8988T (cell line): Measurements from ENCODE around the gene PRXL2B.
A peak's percentile ranks its signal among the peaks of the same experiment; 100 is the strongest.
"Not testable (repeated sequence)": the region's sequence is repeated elsewhere in the genome, so short reads cannot be mapped to it uniquely, and the experiment has no call there.

Source experiments
- DNase-seq: peaks from one replicate; pipeline ENCODE4 v3.0.0; 2011

PRXL2B gene

GRCh38 chr1:2551544-2551943 is 35.0 kb upstream of the PRXL2B start:
- not testable (repeated sequence) for DNase-seq

GRCh38 chr1:2552189-2552588 is 34.4 kb upstream of the PRXL2B start:
- DNase-seq: no peak

- not testable (repeated sequence) for DNase-seq
These were observed 33.5 kb upstream of the PRXL2B start for GRCh38 chr1:2553076-2553475.

- no peak for DNase-seq
These were observed 32.5 kb upstream of the PRXL2B start for GRCh38 chr1:2553871-2554620.

- DNase-seq: no peak
These were observed 31.8 kb upstream of the PRXL2B start for GRCh38 chr1:2554621-2555387.

GRCh38 chr1:2555634-2556276 is 30.8 kb upstream of the PRXL2B start:
- DNase-seq: no peak

- DNase-seq: peak; percentile 71
These were observed 30.3 kb upstream of the PRXL2B start, which contains the start of gene TNFRSF14 for GRCh38 chr1:2556277-2556677. TSS of gene TNFRSF14 (plus strand) at chr1:2556371. CDS start at chr1:2556665, 294 bp downstream.

- no peak for DNase-seq
These were observed 29.7 kb upstream of the PRXL2B start for GRCh38 chr1:2556678-2557481.

GRCh38 chr1:2557482-2558400 is 28.8 kb upstream of the PRXL2B start:
- DNase-seq: no peak

- DNase-seq: no peak
These were observed 28.2 kb upstream of the PRXL2B start for GRCh38 chr1:2558420-2558819.

- no peak for DNase-seq
These were observed 27.7 kb upstream of the PRXL2B start for GRCh38 chr1:2558861-2559260.

GRCh38 chr1:2559509-2560298 is 26.9 kb upstream of the PRXL2B start:
- DNase-seq: no peak

GRCh38 chr1:2560299-2561073 is 26.1 kb upstream of the PRXL2B start:
- no peak for DNase-seq

GRCh38 chr1:2561446-2561845 is 25.1 kb upstream of the PRXL2B start:
- DNase-seq: no peak

- no peak for DNase-seq
These were observed 24.4 kb upstream of the PRXL2B start for GRCh38 chr1:2561898-2562895.

- DNase-seq: no peak
These were observed 23.4 kb upstream of the PRXL2B start for GRCh38 chr1:2563205-2563604.

GRCh38 chr1:2564006-2564814 is 22.4 kb upstream of the PRXL2B start:
- no peak for DNase-seq
